ENCODE results near the gene ENTPD7. TPM values are rescaled to one million over a fixed set of nuclear protein-coding genes. Genes with fewer than 3 reads are reported as not detected.

ENTPD7 gene
- total and polyA plus RNA-seq, 9 of the 15 experiments (the other 6 are each of a cell fraction or from before 2014, with no cell fraction given): 1.4 to 13.9 (median 8.5) TPM

DNA sequence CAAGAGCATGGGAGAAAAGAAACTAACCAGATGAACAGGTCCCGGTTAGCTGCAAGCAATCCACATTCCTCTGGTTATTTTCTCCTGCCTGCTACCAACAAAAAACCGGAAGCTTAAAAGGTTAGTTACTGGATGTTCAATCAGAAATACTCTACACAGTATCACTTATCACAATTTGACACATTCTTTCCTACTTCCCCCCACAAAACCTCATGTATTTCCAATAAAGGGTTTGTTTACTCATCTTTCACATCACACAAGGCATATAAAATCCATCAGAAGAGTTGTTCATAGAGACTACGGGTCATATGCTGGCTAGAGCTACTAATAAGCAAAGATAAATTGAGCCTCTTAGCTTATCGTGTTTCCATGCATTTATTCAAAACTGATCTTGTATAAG, 43.9 kb upstream of the ENTPD7 start (continued):
- TF ChIP-seq ZBTB11 (CRISPR knock-in tag; IDR thresholded peaks at IDR 0.05) (no peak), KDM2B (CRISPR knock-in tag; IDR thresholded peaks at IDR 0.05) (no peak), MEF2A (IDR thresholded peaks at IDR 0.05; ENCODE audit: control insufficient read depth, low read depth, low read length) (no peak)

DNA sequence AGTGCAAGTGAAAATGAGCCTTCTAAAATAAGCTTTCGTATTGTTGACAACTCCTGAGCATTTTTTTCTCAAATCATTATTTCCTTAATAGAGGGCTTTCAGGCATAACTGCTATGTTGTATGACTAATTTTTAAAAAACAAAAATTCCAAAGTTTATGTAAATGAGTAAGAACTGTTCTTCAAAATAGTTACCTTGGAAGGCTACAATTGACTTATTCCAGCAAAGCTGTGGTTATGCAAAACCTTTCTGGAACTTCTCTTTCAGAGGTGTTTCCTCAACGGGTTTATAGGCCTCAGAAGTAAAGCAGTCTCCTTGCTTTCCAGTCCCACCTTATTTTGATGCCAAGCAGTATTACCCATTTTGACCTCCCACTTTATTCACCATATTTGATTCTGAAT, 41.6 kb upstream of the ENTPD7 start:
- no peak for ATAC-seq
- intact Hi-C loops (cut with micrococcal nuclease): no loop called here
- Histone ChIP-seq H4K20me1 (replicated peaks; ENCODE audit: control insufficient read depth, insufficient read depth, low read length) (no peaks in the 10 kb centered on the region), H3K79me2 (ENCODE audit: control insufficient read depth, insufficient read depth, low read length) (peaks cover 44% of the 10 kb centered on the region), H3K27ac (ENCODE audit: extremely low read depth, low read depth, low read length) (no peak overlapping the region), H3K4me1 (replicated peaks in 1 of 2; ENCODE audit: control insufficient read depth in 2 of 2, insufficient read depth in 2 of 2, low read length in 2 of 2) (peaks cover 12 to 15% of the 10 kb centered on the region in 2 experiments; a peak in 4 of 5 replicates), H3K9me1 (ENCODE audit: control insufficient read depth, insufficient read depth, low read length) (no peaks in the 10 kb centered on the region), H2AFZ (ENCODE audit: low read depth, low read length) (no peak overlapping the region), H3K9ac (ENCODE audit: insufficient read depth in 1 of 2, low read depth in 2 of 2, low read length in 2 of 2) (peak overlapping the region in 1 of 2 experiments; percentile 9; a peak in 1 of 4 replicates), H3K4me3 (peak overlapping the region; percentile 80; the same call in 1 of the 2 replicates), H3K4me2 (ENCODE audit: insufficient read depth, low read length) (peak overlapping the region; percentile 18; the same call in 1 of the 2 replicates), H3K36me3 (ENCODE audit: control insufficient read depth, insufficient read depth, low read length) (peaks cover 38% of the 10 kb centered on the region; the same call in 2 of the 3 replicates), H3K9me3 (replicated peaks; ENCODE audit: control insufficient read depth, insufficient read depth, low read depth, low read length) (no peaks in the 10 kb centered on the region), H3K27me3 (ENCODE audit: control insufficient read depth in 2 of 2, insufficient read depth in 2 of 2, low read length in 2 of 2) (no peaks in the 10 kb centered on the region)
- WGBS (ENCODE audit: insufficient coverage, low coverage, missing lambda C conversion rate): 50% methylated on average over 2 of the region's 2 CpGs
- DNase-seq (ENCODE audit: extremely low read depth in 1 of 4, low spot score in 3 of 4): no peak
- in situ Hi-C loops (cut with MboI): loop anchor here (5.0 kb wide), 1 partner anchor 95 kb away; no protein-coding TSS in a partner anchor
- POLR2A ChIA-PET: interaction anchor here (0.6 to 1.7 kb wide), 3 partner anchors 12 to 187 kb away, joined by 3 to 5 read pairs (median 4); partner anchors contain the start of gene GOT1
- TF ChIP-seq SPI1 (IDR thresholded peaks at IDR 0.05; ENCODE audit: borderline replicate concordance, low read depth, low read length): no peak
- no peak for TF ChIP-seq ZSCAN29 (IDR thresholded peaks at IDR 0.05)
- TF ChIP-seq NCOA4 (IDR thresholded peaks at IDR 0.05; ENCODE audit: partially characterized antibody): no peak
- TF ChIP-seq, protein P1, sequence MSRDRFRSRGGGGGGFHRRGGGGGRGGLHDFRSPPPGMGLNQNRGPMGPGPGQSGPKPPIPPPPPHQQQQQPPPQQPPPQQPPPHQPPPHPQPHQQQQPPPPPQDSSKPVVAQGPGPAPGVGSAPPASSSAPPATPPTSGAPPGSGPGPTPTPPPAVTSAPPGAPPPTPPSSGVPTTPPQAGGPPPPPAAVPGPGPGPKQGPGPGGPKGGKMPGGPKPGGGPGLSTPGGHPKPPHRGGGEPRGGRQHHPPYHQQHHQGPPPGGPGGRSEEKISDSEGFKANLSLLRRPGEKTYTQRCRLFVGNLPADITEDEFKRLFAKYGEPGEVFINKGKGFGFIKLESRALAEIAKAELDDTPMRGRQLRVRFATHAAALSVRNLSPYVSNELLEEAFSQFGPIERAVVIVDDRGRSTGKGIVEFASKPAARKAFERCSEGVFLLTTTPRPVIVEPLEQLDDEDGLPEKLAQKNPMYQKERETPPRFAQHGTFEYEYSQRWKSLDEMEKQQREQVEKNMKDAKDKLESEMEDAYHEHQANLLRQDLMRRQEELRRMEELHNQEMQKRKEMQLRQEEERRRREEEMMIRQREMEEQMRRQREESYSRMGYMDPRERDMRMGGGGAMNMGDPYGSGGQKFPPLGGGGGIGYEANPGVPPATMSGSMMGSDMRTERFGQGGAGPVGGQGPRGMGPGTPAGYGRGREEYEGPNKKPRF (IDR thresholded peaks at IDR 0.05; ENCODE audit: low read depth, low read length): no peak
- no peak for TF ChIP-seq ZNF778 (CRISPR knock-in tag; IDR thresholded peaks at IDR 0.05)
- TF ChIP-seq CBFB (CRISPR knock-in tag; IDR thresholded peaks at IDR 0.05): no peak
- TF ChIP-seq CBX3 (IDR thresholded peaks at IDR 0.05; ENCODE audit: borderline replicate concordance in 1 of 2, low read length in 2 of 2): no peak
- no peak for TF ChIP-seq HDAC2 (IDR thresholded peaks at IDR 0.05)
- TF ChIP-seq SMARCA4 (IDR thresholded peaks at IDR 0.05): no peak
- no peak for TF ChIP-seq ZNF212 (CRISPR knock-in tag; IDR thresholded peaks at IDR 0.05)
- no TSS peak for BruUV-seq (replicated peaks)
- FAIRE-seq: no peak
- CTCF ChIA-PET (ENCODE audit: low intra/inter-chr PET ratio): no interaction called here
